IPS DF 4.7 (cell line): ENCODE data around the gene COPB2.
A peak's percentile ranks its signal among the peaks of the same experiment; 100 is the strongest.
"Not testable (repeated sequence)": the region's sequence is repeated elsewhere in the genome, so short reads cannot be mapped to it uniquely, and the experiment has no call there.

ENCODE experiments used
- DNase-seq: peaks from one replicate; pipeline ENCODE4 v3.0.0-alpha.2; 2013; ENCODE audit warnings: low spot score; ENCODE audit errors: extremely low read depth

The COPB2 gene

GRCh38 chr3:139389552-139390368, at the start of gene COPB2:
TSS of gene COPB2 (minus strand) at chr3:139389647. CDS start at chr3:139389550, 97 bp downstream.
- peak; percentile 93 for DNase-seq

GRCh38 chr3:139434764-139435307, 45.4 kb upstream of the COPB2 start:
- DNase-seq: no peak

DNA sequence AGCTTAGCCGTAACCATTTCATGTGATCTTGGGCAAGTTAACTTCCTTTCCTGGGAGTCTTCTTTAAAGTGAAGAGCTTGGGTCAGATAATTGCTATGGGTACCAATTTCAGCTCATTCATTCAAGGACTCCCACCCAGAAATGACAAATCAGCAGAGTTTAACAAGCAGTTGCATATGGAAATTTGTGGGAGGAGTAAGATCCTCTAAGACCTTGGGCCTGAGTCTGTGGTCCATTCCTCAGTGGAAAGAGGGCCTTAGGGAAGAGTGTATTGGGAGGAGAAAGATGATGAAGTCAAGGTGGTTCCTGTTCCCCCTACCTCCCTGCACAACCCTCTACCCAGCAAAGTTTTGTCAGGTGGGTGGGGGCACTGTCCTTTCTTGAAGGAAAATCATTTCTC, 44.8 kb upstream of the COPB2 start:
- DNase-seq: no peak

- no peak for DNase-seq
Observed at GRCh38 chr3:139433089-139433488, 43.6 kb upstream of the COPB2 start.

DNA sequence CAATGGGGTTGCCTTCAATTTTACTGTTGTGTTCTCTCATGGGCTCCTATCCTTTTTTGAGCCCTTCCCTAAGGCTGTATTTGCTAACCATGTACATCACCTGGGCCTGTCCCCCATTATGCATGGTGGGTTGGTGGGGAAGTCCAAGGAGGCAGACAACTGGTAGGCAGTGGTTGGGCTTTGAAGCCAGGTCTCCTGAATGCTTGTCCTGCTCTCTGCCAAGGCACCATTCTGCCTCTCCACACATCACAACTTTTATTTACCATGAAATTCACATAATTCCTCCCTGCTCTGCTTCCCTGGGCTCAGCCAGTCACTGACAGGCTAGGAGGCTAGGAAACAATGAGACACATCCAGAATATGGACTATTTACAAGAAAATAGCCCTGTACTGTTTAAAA, 41.0 kb upstream of the COPB2 start:
- no peak for DNase-seq

GRCh38 chr3:139427283-139428060, 38.0 kb upstream of the COPB2 start:
- DNase-seq: peak; percentile 51

DNA sequence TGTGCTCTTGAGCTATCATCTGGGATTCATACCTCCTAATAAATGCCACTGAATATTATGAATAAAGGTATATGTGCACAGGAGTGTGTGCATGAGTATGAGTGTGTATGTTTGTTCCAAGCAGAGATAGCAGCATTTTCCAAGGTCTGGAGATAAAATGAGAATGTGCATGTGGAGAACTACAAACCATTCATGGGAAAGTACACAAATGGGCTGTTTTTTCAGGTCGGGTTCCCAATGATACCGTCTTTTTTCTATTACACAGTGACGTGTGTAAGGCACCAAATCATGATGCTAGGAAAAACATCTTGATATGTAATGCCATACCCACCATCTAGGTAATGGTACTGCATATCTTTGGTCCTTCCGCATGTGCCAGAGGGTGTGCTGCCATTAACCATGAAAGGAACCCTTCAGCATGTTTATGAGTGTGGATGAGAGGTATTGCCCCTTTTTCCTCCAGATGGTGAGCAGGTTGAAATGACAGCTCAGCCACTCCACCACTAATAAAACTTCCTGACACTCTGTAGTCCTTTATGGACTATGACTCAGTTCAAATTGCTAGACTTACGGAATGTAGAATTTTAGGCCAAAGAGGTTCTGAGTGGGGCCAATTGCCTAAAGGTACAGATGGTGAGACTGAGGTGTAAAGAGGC, 36.4 kb upstream of the COPB2 start:
- no peak for DNase-seq

DNA sequence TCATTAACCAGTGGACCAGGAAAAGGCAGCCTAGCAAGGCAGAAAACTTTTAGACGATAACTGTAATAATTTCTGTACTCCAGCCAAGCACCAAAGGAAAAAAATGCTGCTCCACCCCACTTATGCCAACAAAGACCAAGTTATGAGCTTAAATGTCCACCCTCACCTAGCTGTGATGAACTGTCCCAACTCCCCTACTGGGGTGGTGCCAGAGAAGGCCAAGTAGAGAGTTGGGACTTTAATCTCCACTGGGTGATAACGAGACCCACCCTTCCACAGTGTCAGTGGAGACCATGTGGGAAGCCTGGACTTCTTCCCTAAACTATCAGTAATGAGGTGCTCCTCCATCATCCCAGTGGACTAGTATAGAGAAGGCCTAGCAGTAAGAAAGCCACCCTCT, 33.8 kb upstream of the COPB2 start:
- DNase-seq: no peak

GRCh38 chr3:139421460-139421859, 32.0 kb upstream of the COPB2 start:
- no peak for DNase-seq

- DNase-seq: no peak
Observed at GRCh38 chr3:139421040-139421439, 31.6 kb upstream of the COPB2 start.

- DNase-seq: no peak
Observed at GRCh38 chr3:139418144-139418543, 28.7 kb upstream of the COPB2 start.

DNA sequence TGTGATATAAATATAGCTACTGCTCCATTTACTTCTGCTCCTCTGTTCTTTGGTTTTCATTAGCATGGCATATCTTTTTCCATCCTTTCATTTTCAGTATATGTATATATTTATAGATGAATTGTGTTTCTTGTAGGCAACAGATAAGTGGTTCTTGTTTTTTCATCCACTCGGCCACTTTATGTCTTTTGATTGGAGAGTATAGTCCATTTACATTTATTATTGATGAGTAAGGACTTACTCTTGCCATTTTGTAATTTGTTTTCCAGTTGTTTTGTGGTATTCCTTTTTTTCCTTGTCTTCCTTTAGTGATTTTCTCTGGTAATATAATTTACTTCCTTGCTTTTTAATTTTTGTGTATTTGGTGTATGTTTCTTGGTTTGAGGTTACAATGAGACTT, 26.8 kb upstream of the COPB2 start:
- no peak for DNase-seq

- DNase-seq: no peak
Observed at GRCh38 chr3:139414608-139415224, 25.3 kb upstream of the COPB2 start.

DNA sequence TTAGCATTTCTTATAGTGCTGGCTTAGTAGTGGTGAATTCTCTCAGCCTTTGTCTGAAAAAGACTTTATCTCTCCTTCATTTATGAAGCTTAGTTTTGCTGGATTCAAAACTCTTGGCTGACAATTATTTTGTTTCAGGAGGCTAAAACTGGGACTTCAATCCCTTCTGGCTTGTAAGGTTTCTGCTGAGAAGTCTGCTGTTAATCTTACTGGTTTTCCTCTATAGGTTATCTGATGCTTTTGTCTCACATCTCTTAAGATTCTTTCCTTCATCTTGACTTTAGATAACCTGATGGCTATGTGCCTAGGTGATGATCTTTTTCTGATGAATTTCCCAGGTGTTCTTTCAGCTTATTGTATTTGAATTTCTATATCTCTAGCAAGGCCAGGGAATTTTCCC, 23.4 kb upstream of the COPB2 start:
- DNase-seq: not testable (repeated sequence)

DNA sequence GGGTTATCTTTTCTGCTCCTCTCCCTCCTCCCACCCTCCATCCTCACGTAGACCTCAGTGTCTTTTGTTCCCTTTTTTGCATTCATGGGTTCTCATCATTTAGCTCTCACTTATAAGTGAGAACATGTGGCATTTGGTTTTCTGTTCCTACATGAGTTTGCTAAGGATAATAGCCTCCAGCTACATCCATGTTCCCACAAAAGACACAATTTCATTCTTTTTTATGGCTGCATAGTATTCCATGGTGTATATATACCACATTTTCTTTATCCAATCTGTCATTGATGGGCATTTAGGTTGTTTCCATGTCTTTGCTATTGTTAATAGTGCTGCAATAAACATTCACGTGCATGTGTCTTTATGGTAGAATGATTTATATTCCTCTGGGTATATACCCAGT, 11.7 kb upstream of the COPB2 start:
- not testable (repeated sequence) for DNase-seq

- no peak for DNase-seq
Observed at GRCh38 chr3:139396707-139397106, 7.3 kb upstream of the COPB2 start.

DNA sequence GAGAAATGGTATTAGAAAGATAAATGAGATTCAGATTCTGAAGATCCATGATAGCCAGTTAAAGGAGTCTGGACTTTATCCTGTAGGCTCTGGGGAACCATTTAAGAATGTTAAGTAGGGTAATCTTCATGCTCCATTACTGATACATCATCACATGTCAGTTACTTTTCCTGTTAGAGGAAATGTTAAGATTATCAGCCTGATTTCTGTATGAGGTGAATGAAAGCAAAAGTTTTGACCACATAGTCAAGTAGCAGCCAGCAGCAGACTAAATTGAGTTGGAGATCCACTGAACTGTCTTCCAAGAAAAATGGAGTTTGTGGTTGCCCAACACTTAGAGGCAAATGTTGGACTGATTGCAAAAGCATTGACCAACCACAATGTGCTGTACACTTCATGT, 4.7 kb upstream of the COPB2 start:
- DNase-seq: no peak

- no peak for DNase-seq
Observed at GRCh38 chr3:139388821-139389551, 461 bp downstream of the COPB2 start.

DNA sequence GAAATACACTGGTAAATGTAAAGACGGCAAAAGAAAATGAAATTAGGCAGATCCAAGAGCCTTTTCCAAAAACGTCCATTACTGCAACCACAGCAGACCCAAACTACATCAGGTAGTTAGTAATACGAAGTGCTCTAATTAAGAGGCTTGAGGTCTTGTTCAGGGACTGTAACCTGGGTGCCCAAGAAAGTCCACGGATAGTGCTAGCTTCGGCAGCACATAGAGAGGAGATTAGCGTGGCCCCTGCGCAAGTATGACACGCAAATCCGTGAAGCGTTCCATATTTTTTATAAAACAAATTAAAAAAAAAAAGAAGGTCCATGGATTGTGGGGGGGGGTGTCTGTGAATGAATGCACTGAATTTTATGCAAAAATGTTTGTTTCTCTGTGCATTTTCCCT, 1.4 kb downstream of the COPB2 start:
- no peak for DNase-seq

DNA sequence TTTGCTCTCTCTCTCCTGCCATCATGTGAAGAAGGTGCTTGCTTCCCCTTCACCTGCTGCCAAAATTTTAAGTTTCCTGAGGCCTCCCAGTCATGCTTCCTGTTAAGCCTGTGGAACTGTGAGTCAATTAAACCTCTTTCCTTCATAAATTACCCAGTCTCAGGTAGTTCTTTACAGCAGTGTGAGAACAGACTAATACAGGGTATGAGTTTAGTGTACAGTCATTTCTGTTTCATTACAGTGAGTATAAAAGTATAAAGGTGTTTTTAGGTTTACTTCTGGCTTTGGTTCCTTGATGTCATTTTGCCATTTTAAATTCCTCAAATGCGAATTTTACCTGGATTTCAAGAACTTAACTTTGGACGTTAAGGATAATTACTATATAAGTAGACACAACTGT, 7.2 kb downstream of the COPB2 start:
- DNase-seq: not testable (repeated sequence)

- DNase-seq: no peak
Observed at GRCh38 chr3:139380575-139380974, 8.9 kb downstream of the COPB2 start.
